Hepatocyte (in vitro differentiated cells): ENCODE data around the gene CARS1. TPM values are rescaled to one million over a fixed set of nuclear protein-coding genes. Genes with fewer than 3 reads are reported as not detected.

Experiments used
- DNase-seq: peaks from one replicate; pipeline ENCODE4 v3.0.0-alpha.2; 2016; ENCODE audit warnings: low spot score
- H2AFZ ChIP-seq: fragments of 200-600 bp; sonication (generic); 2 replicates; pipeline ENCODE4 v1.6.0; 2016; ENCODE audit warnings: antibody characterized with exemption, mild to moderate bottlenecking
- H3K27ac ChIP-seq: fragments of 200-600 bp; sonication (generic); 2 replicates; pipeline ENCODE4 v1.5.1; 2016; ENCODE audit warnings: mild to moderate bottlenecking
- H3K27me3 ChIP-seq: fragments of 200-600 bp; sonication (generic); 2 replicates; pipeline ENCODE4 v1.6.1; 2016
- H3K36me3 ChIP-seq: fragments of 200-600 bp; sonication (generic); replicated peaks from 2 replicates; pipeline ENCODE4 v1.5.1; 2016; ENCODE audit warnings: low read depth; ENCODE audit not compliant: insufficient read depth
- H3K4me1 ChIP-seq: fragments of 200-600 bp; sonication (generic); 2 replicates; pipeline ENCODE4 v1.5.1; 2016; ENCODE audit warnings: mild to moderate bottlenecking, moderate library complexity; ENCODE audit not compliant: insufficient read depth
- H3K4me2 ChIP-seq: fragments of 200-600 bp; sonication (generic); 2 replicates; pipeline ENCODE4 v1.6.0; 2016
- H3K4me3 ChIP-seq: fragments of 200-600 bp; sonication (generic); 2 replicates; pipeline ENCODE4 v1.5.1; 2016; ENCODE audit warnings: mild to moderate bottlenecking
- H3K79me2 ChIP-seq: fragments of 200-600 bp; sonication (generic); 2 replicates; pipeline ENCODE4 v1.6.0; 2017; ENCODE audit warnings: mild to moderate bottlenecking
- H3K9me2 ChIP-seq: fragments of 200-600 bp; sonication (generic); replicated peaks from 2 replicates; pipeline ENCODE4 v1.6.0; 2017; ENCODE audit warnings: mild to moderate bottlenecking; ENCODE audit not compliant: insufficient read depth
- H3K9me3 ChIP-seq: fragments of 200-600 bp; sonication (generic); 2 replicates; pipeline ENCODE4 v1.5.1; 2016; ENCODE audit warnings: low read depth, mild to moderate bottlenecking
- H4K20me1 ChIP-seq: fragments of 200-600 bp; sonication (generic); 2 replicates; pipeline ENCODE4 v1.6.0; 2016; ENCODE audit warnings: mild to moderate bottlenecking; ENCODE audit not compliant: insufficient read depth, poor library complexity, severe bottlenecking
- EZH2 ChIP-seq: fragments of 200-600 bp; sonication (generic); IDR thresholded peaks from 2 replicates; pipeline ENCODE4 v1.6.1; 2016; ENCODE audit warnings: antibody characterized with exemption, mild to moderate bottlenecking, borderline replicate concordance
- EZH2phosphoT487 ChIP-seq: fragments of 200-600 bp; sonication (generic); IDR thresholded peaks from one replicate; pipeline ENCODE4 v1.6.1; 2018; ENCODE audit warnings: antibody characterized with exemption, mild to moderate bottlenecking, low read depth, moderate library complexity; ENCODE audit not compliant: unreplicated experiment, severe bottlenecking
- WGBS: methylation state at CpG from one replicate; pipeline ENCODE4 v1.1.6; 2016; ENCODE audit warnings: low lambda C conversion rate; ENCODE audit errors: missing lambda C conversion rate; 5-methylcytosine and 5-hydroxymethylcytosine counted together
- polyA plus RNA-seq: library from polyadenylated mRNA; unstranded; fragments of >200 nt; fragmentation: Nextera tagmentation; extraction: Ambion mirVana; gene quantifications from 2 replicates; pipeline ENCODE4 v1.2.1, GENCODE V29; 2016
- total RNA-seq: library from RNA; depleted of rRNA; stranded (reverse); fragments of >200 nt; gene quantifications from 2 replicates; pipeline ENCODE4 v1.2.3, GENCODE V29; 2014
- TF ChIP-seq, protein P1 (sequence below): fragments of 200-600 bp; sonication (generic); IDR thresholded peaks from 2 replicates; pipeline ENCODE4 v1.5.1; 2016; ENCODE audit warnings: antibody characterized with exemption, mild to moderate bottlenecking; ENCODE audit not compliant: poor library complexity

CARS1 gene
- total and polyA plus RNA-seq, 2 experiments from 2014 or later, result 35.5 to 42.0 TPM

- no peaks in the 10 kb centered on the region for H3K4me1 ChIP-seq
- no peak for DNase-seq
- 86% methylated on average over 18 of the region's 18 CpGs for WGBS
- H2AFZ ChIP-seq, result no peak overlapping the region
- H3K27ac ChIP-seq, result no peak overlapping the region
- H3K9me2 ChIP-seq, result no peaks in the 10 kb centered on the region
- H3K79me2 ChIP-seq, result no peaks in the 10 kb centered on the region
- no peak overlapping the region for H3K4me2 ChIP-seq
- H3K27me3 ChIP-seq, result no peaks in the 10 kb centered on the region
- no peak overlapping the region for H3K4me3 ChIP-seq
- no peaks in the 10 kb centered on the region for H3K36me3 ChIP-seq
- peaks cover 10% of the 10 kb centered on the region for H4K20me1 ChIP-seq
- TF ChIP-seq EZH2phosphoT487 (no peak), EZH2 (no peak)
- TF ChIP-seq, protein P1, sequence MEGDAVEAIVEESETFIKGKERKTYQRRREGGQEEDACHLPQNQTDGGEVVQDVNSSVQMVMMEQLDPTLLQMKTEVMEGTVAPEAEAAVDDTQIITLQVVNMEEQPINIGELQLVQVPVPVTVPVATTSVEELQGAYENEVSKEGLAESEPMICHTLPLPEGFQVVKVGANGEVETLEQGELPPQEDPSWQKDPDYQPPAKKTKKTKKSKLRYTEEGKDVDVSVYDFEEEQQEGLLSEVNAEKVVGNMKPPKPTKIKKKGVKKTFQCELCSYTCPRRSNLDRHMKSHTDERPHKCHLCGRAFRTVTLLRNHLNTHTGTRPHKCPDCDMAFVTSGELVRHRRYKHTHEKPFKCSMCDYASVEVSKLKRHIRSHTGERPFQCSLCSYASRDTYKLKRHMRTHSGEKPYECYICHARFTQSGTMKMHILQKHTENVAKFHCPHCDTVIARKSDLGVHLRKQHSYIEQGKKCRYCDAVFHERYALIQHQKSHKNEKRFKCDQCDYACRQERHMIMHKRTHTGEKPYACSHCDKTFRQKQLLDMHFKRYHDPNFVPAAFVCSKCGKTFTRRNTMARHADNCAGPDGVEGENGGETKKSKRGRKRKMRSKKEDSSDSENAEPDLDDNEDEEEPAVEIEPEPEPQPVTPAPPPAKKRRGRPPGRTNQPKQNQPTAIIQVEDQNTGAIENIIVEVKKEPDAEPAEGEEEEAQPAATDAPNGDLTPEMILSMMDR, result no peak
- H3K9me3 ChIP-seq, result no peaks in the 10 kb centered on the region
Measured at GRCh38 chr11:3030289-3031070, 26.7 kb downstream of the CARS1 start.

DNA sequence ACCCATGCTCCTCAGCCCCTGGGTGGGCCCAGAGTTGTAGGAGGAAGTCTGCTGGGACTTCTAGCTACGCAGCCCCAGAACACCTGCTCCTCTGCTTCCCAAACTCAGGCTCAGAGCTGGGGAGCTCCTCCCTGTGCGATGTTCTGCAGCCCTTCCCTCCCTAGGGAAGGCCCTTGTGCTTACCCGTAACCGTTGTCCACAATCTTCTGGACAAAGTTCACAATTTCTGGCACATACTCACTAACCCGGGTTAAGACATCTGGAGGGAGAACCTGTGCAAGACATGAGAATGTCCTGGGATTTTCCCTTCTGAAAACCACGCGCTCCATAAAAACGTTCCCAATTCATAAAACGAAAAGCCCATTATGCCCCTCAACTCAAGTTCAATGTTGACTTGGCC is 28.4 kb downstream of the CARS1 start:
- TF ChIP-seq, protein P1, result no peak
- TF ChIP-seq EZH2 (no peak), EZH2phosphoT487 (no peak)
- Histone ChIP-seq H4K20me1 (peaks cover 10% of the 10 kb centered on the region), H3K4me3 (no peak overlapping the region), H3K36me3 (no peaks in the 10 kb centered on the region), H3K4me2 (no peak overlapping the region), H3K79me2 (no peaks in the 10 kb centered on the region), H3K27ac (no peak overlapping the region), H3K4me1 (no peaks in the 10 kb centered on the region), H3K27me3 (no peaks in the 10 kb centered on the region), H3K9me2 (no peaks in the 10 kb centered on the region), H2AFZ (no peak overlapping the region), H3K9me3 (no peaks in the 10 kb centered on the region)
- WGBS, result 96% methylated on average over 9 of the region's 9 CpGs
- DNase-seq, result no peak

DNA sequence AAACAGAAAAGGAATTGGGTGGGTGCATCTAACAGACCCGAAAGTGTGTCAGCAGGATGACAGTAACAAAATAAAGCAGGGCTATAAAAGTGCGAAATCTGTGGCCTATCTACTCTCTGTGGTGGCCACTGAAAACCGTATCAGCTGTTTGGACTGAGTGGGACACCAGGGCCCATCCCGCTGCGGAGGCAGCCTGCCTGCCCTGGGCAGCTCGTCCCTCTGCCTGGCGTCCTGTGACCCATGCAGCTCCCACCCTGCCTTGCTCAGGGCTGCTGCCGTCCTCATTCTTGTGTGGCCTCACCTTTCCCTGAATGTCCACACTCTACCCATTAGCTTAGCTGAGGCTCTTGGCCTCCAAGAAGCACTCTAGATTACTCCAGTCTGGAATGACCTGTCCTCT is 30.4 kb downstream of the CARS1 start:
- H4K20me1 ChIP-seq, result peaks cover 10% of the 10 kb centered on the region
- H3K9me3 ChIP-seq, result no peaks in the 10 kb centered on the region
- WGBS, result 98% methylated on average over 8 of the region's 8 CpGs
- TF ChIP-seq, protein P1, result no peak
- TF ChIP-seq EZH2phosphoT487 (no peak), EZH2 (no peak)
- no peaks in the 10 kb centered on the region for H3K9me2 ChIP-seq
- no peak overlapping the region for H3K4me2 ChIP-seq
- no peak overlapping the region for H3K4me3 ChIP-seq
- no peak for DNase-seq
- H3K79me2 ChIP-seq, result no peaks in the 10 kb centered on the region
- H3K4me1 ChIP-seq, result no peaks in the 10 kb centered on the region
- H3K27ac ChIP-seq, result no peak overlapping the region
- no peaks in the 10 kb centered on the region for H3K27me3 ChIP-seq
- no peaks in the 10 kb centered on the region for H3K36me3 ChIP-seq
- no peak overlapping the region for H2AFZ ChIP-seq
